ENCODE results near the gene GNAO1.

DNA sequence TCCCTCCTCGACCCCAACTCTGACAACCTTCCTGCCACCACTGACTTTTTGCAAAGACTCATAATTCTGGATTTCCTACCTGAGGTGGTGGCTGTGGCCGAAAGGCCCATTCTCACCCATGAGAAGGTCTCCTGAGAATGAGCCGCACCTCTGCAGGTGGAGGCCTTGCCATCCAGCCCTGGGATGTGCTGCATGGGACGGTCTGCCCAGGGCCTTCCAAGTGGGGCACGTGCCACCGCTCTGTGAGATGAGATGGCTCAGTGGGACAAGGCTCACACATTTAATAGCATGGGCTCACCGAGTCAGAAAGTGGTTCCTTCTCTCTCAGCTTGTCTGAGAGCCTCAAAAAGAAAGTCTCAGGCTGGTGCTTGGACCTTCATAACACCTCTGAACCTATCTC is 121.3 kb downstream of the GNAO1 start:
- TF ChIP-seq, protein P1, sequence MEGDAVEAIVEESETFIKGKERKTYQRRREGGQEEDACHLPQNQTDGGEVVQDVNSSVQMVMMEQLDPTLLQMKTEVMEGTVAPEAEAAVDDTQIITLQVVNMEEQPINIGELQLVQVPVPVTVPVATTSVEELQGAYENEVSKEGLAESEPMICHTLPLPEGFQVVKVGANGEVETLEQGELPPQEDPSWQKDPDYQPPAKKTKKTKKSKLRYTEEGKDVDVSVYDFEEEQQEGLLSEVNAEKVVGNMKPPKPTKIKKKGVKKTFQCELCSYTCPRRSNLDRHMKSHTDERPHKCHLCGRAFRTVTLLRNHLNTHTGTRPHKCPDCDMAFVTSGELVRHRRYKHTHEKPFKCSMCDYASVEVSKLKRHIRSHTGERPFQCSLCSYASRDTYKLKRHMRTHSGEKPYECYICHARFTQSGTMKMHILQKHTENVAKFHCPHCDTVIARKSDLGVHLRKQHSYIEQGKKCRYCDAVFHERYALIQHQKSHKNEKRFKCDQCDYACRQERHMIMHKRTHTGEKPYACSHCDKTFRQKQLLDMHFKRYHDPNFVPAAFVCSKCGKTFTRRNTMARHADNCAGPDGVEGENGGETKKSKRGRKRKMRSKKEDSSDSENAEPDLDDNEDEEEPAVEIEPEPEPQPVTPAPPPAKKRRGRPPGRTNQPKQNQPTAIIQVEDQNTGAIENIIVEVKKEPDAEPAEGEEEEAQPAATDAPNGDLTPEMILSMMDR (IDR thresholded peaks at IDR 0.05): no peak
- TF ChIP-seq POLR2AphosphoS5 (IDR thresholded peaks at IDR 0.05) (no peak), POLR2A (IDR thresholded peaks at IDR 0.05) (no peak)
